ENCODE measurements around the gene RAB8A.
"Not testable (repeated sequence)": the region's sequence is repeated elsewhere in the genome, so short reads cannot be mapped to it uniquely, and the experiment has no call there.

Gene RAB8A

DNA sequence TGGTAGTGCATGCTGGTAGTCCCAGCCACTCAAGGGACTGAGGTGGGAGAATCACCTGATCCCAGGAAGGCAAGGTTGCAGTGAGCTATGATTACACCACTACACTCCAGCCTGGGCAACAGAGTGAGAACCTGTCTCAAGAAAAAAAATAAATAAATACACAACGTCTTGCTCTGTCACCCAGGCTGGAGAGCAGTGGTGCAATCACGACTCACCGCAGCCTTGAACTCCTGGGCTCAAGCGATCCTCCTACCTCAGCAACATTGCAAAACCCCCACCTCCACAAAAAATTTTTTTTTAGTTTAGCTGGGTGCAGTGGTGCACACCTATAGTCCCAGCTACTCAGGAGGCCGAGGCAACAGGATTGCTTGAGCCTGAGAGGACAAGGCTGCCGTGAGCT lies 26.6 kb upstream of the RAB8A start:
- Histone ChIP-seq H3K9me3 (ENCODE audit: control insufficient read depth, insufficient read depth, low read length) (no peaks in the 10 kb centered on the region), H3K27ac (ENCODE audit: low read depth, low read length) (no peak overlapping the region), H3K36me3 (ENCODE audit: control insufficient read depth, insufficient read depth, low read length) (peaks cover 98% of the 10 kb centered on the region), H3K4me3 (ENCODE audit: low read depth, low read length) (no peak overlapping the region), H3K27me3 (ENCODE audit: control insufficient read depth, insufficient read depth, low read length) (no peaks in the 10 kb centered on the region), H3K9ac (ENCODE audit: low read depth, low read length) (no peak overlapping the region), H3K4me1 (ENCODE audit: control insufficient read depth, insufficient read depth, low read length) (0 out of 2 replicates have a peak, but pooled peaks cover 1% of the 10 kb centered on the region)

- not testable (repeated sequence) for H3K4me3 ChIP-seq (ENCODE audit: low read depth, low read length); H3K9ac ChIP-seq (ENCODE audit: low read depth, low read length); H3K9me3 ChIP-seq (ENCODE audit: control insufficient read depth, insufficient read depth, low read length); H3K4me1 ChIP-seq (ENCODE audit: control insufficient read depth, insufficient read depth, low read length); H3K27me3 ChIP-seq (ENCODE audit: control insufficient read depth, insufficient read depth, low read length); H3K27ac ChIP-seq (ENCODE audit: low read depth, low read length)
- peaks cover 100% of the 10 kb centered on the region for H3K36me3 ChIP-seq (ENCODE audit: control insufficient read depth, insufficient read depth, low read length)
These were observed 24.3 kb upstream of the RAB8A start for GRCh38 chr19:16087404-16087803.

DNA sequence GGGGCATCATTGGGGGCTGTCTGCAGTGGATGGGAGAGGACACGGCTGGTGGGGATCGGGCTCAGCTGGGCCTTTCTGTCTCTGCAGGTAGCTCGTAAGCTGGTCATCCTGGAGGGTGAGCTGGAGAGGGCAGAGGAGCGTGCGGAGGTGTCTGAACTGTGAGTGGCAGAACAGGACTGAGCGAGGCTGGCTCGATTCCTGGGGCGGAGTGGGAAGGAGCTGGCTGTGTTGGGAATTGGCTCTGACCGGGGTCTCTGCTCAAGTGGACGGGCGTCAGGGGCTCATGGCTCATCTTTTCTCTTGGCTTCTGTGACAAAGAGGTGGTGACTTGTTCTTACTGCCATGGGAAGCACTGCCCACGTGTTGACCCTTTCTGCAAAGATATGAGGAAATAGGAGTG lies 23.7 kb upstream of the RAB8A start:
- H3K36me3 ChIP-seq (ENCODE audit: control insufficient read depth, insufficient read depth, low read length), result peaks cover 100% of the 10 kb centered on the region
- no peak overlapping the region for H3K27ac ChIP-seq (ENCODE audit: low read depth, low read length)
- no peak overlapping the region for H3K4me3 ChIP-seq (ENCODE audit: low read depth, low read length)

GRCh38 chr19:16088351-16089009 lies 23.2 kb upstream of the RAB8A start:
- Histone ChIP-seq H3K27ac (ENCODE audit: low read depth, low read length) (no peak overlapping the region), H3K27me3 (ENCODE audit: control insufficient read depth, insufficient read depth, low read length) (no peaks in the 10 kb centered on the region), H3K9ac (ENCODE audit: low read depth, low read length) (no peak overlapping the region), H3K9me3 (ENCODE audit: control insufficient read depth, insufficient read depth, low read length) (no peaks in the 10 kb centered on the region), H3K4me3 (ENCODE audit: low read depth, low read length) (no peak overlapping the region), H3K4me1 (ENCODE audit: control insufficient read depth, insufficient read depth, low read length) (no peaks in the 10 kb centered on the region), H3K36me3 (ENCODE audit: control insufficient read depth, insufficient read depth, low read length) (peaks cover 100% of the 10 kb centered on the region)

More for the DNA sequence above, 23.7 kb upstream of the RAB8A start:
- H3K9ac ChIP-seq (ENCODE audit: low read depth, low read length), result no peak overlapping the region
- no peaks in the 10 kb centered on the region for H3K4me1 ChIP-seq (ENCODE audit: control insufficient read depth, insufficient read depth, low read length)
- H3K9me3 ChIP-seq (ENCODE audit: control insufficient read depth, insufficient read depth, low read length), result no peaks in the 10 kb centered on the region
- H3K27me3 ChIP-seq (ENCODE audit: control insufficient read depth, insufficient read depth, low read length), result no peaks in the 10 kb centered on the region

GRCh38 chr19:16089010-16089846 lies 22.5 kb upstream of the RAB8A start:
- no peak overlapping the region for H3K4me3 ChIP-seq (ENCODE audit: low read depth, low read length)
- H3K9me3 ChIP-seq (ENCODE audit: control insufficient read depth, insufficient read depth, low read length), result no peaks in the 10 kb centered on the region
- H3K27me3 ChIP-seq (ENCODE audit: control insufficient read depth, insufficient read depth, low read length), result no peaks in the 10 kb centered on the region
- no peak overlapping the region for H3K9ac ChIP-seq (ENCODE audit: low read depth, low read length)
- H3K4me1 ChIP-seq (ENCODE audit: control insufficient read depth, insufficient read depth, low read length), result no peaks in the 10 kb centered on the region
- H3K27ac ChIP-seq (ENCODE audit: low read depth, low read length), result no peak overlapping the region
- peaks cover 100% of the 10 kb centered on the region for H3K36me3 ChIP-seq (ENCODE audit: control insufficient read depth, insufficient read depth, low read length)

GRCh38 chr19:16091546-16092475 lies 19.9 kb upstream of the RAB8A start:
- Histone ChIP-seq H3K9ac (ENCODE audit: low read depth, low read length) (no peak overlapping the region), H3K4me3 (ENCODE audit: low read depth, low read length) (no peak overlapping the region), H3K9me3 (ENCODE audit: control insufficient read depth, insufficient read depth, low read length) (no peaks in the 10 kb centered on the region), H3K27ac (ENCODE audit: low read depth, low read length) (no peak overlapping the region), H3K4me1 (ENCODE audit: control insufficient read depth, insufficient read depth, low read length) (no peaks in the 10 kb centered on the region), H3K36me3 (ENCODE audit: control insufficient read depth, insufficient read depth, low read length) (peaks cover 99% of the 10 kb centered on the region), H3K27me3 (ENCODE audit: control insufficient read depth, insufficient read depth, low read length) (no peaks in the 10 kb centered on the region)

- Histone ChIP-seq H3K27ac (ENCODE audit: low read depth, low read length) (no peak overlapping the region), H3K36me3 (ENCODE audit: control insufficient read depth, insufficient read depth, low read length) (peaks cover 95% of the 10 kb centered on the region), H3K27me3 (ENCODE audit: control insufficient read depth, insufficient read depth, low read length) (no peaks in the 10 kb centered on the region), H3K9me3 (ENCODE audit: control insufficient read depth, insufficient read depth, low read length) (no peaks in the 10 kb centered on the region), H3K9ac (ENCODE audit: low read depth, low read length) (no peak overlapping the region), H3K4me1 (ENCODE audit: control insufficient read depth, insufficient read depth, low read length) (no peaks in the 10 kb centered on the region), H3K4me3 (ENCODE audit: low read depth, low read length) (no peak overlapping the region)
These were observed 17.2 kb upstream of the RAB8A start for GRCh38 chr19:16094360-16095070.

GRCh38 chr19:16095071-16095571 lies 16.6 kb upstream of the RAB8A start:
- Histone ChIP-seq H3K36me3 (ENCODE audit: control insufficient read depth, insufficient read depth, low read length) (peaks cover 95% of the 10 kb centered on the region), H3K9me3 (ENCODE audit: control insufficient read depth, insufficient read depth, low read length) (no peaks in the 10 kb centered on the region), H3K9ac (ENCODE audit: low read depth, low read length) (no peak overlapping the region), H3K27me3 (ENCODE audit: control insufficient read depth, insufficient read depth, low read length) (no peaks in the 10 kb centered on the region), H3K27ac (ENCODE audit: low read depth, low read length) (no peak overlapping the region), H3K4me1 (ENCODE audit: control insufficient read depth, insufficient read depth, low read length) (no peaks in the 10 kb centered on the region), H3K4me3 (ENCODE audit: low read depth, low read length) (no peak overlapping the region)

DNA sequence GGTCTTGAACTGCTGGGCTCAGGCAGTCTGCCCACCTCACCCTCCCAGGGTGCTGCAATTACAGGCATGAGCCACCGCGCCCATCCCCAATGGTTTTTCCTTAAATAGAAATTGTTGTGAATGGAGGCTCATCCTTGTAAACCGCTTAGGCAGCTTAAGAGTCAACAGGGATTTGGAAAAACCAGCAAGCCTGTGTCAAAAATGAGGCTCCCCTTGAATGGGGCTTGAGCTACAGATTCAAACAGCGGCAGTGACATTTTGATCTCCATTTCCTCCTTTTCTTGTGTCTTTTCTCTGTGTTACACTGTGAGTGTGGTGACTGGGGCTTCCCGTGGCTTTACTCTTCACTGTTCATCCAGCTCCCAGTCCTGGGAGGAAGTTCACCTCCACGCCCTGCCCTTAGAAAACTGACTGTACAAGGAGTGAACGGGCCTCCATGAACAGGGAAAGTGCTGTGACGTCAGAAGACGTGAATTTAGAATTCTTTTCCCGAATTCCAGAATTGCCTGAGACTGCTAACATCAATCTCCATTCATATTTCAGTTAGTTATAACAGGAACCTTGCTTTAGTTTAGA lies 15.3 kb upstream of the RAB8A start:
- Histone ChIP-seq H3K9ac (ENCODE audit: low read depth, low read length) (no peak overlapping the region), H3K27me3 (ENCODE audit: control insufficient read depth, insufficient read depth, low read length) (no peaks in the 10 kb centered on the region), H3K4me3 (ENCODE audit: low read depth, low read length) (no peak overlapping the region), H3K9me3 (ENCODE audit: control insufficient read depth, insufficient read depth, low read length) (no peaks in the 10 kb centered on the region), H3K27ac (ENCODE audit: low read depth, low read length) (no peak overlapping the region), H3K36me3 (ENCODE audit: control insufficient read depth, insufficient read depth, low read length) (peaks cover 95% of the 10 kb centered on the region), H3K4me1 (ENCODE audit: control insufficient read depth, insufficient read depth, low read length) (no peaks in the 10 kb centered on the region)

DNA sequence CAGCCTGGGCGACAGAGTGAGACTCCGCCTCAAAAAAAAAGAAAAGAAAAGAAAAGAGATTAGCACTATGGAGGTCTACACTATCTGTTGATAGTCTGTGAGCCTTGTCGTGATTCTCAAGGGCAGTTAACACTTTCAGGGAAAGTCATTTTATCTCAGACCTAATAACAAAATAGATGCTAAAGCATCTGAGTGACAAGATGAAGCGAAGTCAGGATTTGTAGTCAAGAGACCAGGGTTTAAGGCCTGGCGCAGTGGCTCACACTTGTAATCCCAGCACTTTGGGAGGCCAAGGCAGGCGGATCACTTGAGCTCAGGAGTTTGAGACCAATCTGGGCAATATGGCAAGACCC lies 13.3 kb upstream of the RAB8A start:
- H3K36me3 ChIP-seq (ENCODE audit: control insufficient read depth, insufficient read depth, low read length), result peaks cover 95% of the 10 kb centered on the region
- no peak overlapping the region for H3K4me3 ChIP-seq (ENCODE audit: low read depth, low read length)
- H3K4me1 ChIP-seq (ENCODE audit: control insufficient read depth, insufficient read depth, low read length), result no peaks in the 10 kb centered on the region
- H3K27ac ChIP-seq (ENCODE audit: low read depth, low read length), result no peak overlapping the region
- no peaks in the 10 kb centered on the region for H3K27me3 ChIP-seq (ENCODE audit: control insufficient read depth, insufficient read depth, low read length)
- no peak overlapping the region for H3K9ac ChIP-seq (ENCODE audit: low read depth, low read length)
- no peaks in the 10 kb centered on the region for H3K9me3 ChIP-seq (ENCODE audit: control insufficient read depth, insufficient read depth, low read length)
